Stimulated activated CD4-positive, alpha-beta T cell treated with anti-CD3 and anti-CD28 coated beads, Interleukin-12 subunit alpha, Interleukin-12 subunit beta, amount 100 ng/mL, for 48 hours (primary cell): ENCODE measurements around the gene TNN.

Experiments
- DNase-seq, 3 donors: peaks; one replicate each; pipeline ENCODE4 v3.0.0-alpha.2; 2020; ENCODE audit warnings: low read depth in 2 of 3, low spot score in 1 of 3

TNN gene

DNA sequence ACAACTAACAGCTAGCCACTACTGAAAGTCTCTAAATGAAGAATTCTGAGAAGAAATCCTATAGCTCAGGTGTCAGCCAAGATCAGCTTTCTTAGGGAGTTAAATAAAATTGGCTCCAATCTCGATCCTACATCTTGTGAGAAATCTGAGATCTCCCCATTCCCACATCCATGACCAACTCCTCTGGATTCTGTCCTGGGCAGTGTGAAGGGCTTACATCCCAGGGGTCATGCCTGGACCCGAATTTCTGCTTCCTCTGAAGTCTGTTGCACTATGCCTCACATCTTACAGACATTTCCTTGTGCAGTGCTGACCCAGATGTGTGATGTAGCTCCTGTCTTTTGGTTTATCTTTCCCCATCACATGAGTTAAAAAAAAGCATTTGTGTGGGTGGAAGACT, 4.8 kb upstream of the TNN start:
- no peak for DNase-seq

DNA sequence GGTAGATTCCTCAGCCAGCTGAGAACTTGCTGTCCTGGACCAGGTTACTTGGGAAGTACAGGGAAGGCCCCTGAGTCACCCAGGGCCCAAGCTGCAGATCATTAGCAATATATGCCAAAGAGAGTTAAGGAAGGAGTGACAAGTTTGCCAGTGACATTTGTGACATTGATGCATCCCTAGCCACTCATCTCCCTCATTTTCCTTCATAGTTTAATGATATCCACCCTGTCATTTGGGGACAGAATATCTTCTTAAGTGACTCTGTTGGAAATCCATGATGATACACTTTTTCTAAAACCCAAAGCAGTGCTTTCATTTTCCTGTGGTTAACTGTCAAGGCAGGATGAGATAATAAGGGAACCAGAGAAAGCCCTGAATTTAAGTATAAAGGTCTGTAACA, 3.2 kb downstream of the TNN start:
- DNase-seq, result no peak

DNA sequence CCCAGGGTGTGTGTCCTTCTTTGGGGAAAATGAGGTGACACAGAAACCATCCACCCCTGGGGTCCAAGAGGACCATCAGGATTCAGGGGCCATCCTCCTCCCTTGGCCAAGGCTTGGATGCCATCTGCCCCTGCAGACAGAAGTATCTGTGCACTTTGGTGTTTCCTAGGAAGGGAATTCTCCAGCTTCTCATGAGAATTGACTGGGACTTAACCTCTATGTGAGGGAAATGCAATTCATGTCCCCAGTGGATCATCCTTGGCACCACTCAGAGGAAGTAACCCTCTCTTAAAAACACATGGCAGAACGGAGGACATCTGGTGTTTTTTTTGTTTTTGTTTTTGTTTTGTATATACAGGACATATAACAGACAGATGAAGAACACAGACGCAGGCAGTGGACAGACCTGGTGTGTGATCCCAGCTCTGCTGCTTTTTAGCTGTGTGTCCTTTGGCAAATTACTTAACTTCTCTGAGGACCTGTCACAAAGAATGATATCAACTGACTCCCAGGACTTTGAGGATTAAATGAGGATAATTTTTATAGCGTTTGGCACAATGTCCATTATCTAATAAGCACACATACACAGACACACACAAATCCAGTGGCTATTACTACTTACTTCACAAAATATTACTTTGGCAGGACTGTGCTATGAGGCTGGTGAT, 3.8 kb downstream of the TNN start:
- DNase-seq, result no peak

DNA sequence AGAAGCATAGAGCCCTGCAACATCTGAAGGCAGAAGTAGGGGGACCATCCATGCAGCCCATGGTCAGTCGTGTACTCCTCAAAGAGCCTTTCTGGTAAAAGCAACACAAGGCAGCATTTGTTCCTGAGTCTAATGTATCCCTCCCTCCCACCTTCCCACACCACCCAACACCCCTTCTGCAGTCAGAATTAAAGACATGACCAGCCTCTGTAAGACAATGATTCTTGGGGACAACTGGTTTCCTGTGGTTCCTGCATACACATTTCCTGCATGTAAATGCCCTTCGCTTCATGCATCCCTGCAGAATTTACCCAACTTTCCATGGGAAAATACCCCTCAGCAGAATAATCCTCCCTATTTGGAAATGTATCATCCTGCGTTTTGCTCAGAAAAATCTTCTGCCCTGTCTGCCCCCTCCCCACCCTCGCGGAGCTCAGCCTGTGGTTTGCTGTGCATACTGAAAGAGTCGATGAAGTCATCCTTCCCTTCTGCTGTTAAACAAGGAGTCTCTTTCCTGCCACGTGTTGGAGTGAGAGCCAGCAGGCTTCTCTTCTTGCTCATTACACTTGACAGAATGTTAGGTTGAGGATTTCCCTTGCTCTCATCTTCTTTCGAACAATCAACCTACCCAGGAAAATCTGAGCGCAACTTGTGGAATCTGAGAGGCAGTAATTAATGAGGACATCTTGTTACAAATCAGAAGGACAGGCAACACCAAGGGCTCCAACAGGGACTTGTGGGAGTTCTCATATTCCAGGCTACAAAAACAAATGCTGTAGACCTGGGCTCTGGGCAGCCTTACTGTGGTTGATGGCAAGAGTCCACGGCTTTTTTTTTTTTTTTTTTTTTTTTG, 4.7 kb downstream of the TNN start:
- peak; percentile 10 to 17 (median 11) for DNase-seq

DNA sequence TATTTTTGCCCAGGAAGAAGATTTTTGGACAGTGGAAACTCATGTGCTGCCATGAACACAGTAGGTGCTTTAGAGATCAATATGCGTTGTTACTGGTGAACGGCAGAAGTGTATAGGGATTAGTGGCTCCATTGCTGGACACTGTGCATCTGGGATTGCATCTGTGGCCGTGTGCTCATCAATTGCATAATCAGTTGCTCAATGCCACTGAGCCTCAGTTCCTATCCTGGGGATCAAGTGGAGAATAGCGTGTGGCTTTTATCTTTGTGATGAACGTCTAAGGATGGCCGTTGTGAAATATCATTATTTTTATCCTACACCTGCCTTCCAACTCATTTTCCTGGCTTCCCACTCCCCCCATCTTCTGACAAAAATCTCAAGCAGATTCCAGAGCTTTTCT, 5.4 kb downstream of the TNN start:
- DNase-seq, result no peak

DNA sequence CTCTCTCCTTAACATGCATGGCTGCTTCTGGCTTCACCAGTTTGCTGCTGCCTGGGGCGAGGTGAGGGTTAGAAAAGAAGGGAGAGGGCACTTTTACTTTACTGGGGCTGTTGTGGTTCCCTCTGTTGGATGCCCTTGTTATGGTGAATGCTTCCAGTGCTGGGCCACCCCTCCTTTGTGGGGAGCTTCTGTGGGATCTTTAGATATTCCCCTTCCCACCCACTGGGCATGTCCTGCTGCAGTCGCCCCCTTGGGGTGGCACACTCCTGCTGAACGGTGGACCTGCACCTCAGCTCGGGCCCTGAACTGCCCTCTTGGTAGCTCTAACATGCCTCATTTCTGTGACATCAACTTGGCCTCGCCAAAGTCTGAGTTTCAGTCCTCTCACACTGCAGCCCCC, 6.0 kb downstream of the TNN start:
- DNase-seq, result no peak

DNA sequence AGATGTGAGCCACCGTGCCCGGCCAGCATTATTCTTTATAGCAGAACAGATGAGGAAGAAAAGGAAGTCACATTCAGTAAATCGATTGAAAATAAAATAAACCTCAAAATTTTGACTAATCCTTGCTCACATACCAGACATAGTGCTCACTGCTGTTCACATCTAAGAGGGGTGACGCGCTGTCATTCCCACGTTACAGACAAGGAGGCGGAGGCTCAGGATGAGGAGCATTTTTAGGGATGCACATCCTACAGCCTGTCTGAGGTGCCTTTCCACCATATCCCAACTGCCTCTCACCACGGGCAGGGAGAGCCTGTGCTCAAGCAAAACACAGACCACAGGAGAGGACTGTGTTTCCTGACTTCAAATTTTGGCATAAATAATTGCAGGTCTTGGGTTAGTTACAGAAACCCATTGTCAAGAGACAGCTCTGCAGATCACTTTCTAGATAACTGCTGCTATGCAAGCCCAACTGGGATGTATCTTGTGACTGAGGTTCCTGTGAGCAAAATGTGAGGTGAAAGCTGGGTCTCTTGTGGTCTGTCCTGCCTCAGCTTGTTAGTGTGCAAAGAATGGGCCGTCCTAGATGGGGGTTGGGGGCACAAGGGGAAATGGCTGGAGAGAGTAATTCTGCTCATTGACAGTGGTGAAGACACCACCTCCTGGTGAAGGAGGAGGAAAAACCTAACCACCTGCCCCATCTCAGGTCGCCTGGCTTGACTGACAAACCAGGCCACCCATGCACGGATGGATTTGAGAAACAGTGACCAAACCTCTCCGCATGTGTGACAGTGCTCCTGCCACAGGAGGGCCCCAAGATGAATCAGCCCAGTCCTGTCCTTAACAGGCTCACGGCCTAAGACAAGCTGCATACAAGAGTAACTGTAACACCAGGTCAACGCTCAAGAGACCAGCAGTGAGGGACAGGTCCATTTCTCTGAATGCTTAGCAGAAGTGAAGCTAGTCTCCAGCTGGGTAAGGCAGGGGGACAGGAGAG, 8.2 kb downstream of the TNN start:
- no peak for DNase-seq

DNA sequence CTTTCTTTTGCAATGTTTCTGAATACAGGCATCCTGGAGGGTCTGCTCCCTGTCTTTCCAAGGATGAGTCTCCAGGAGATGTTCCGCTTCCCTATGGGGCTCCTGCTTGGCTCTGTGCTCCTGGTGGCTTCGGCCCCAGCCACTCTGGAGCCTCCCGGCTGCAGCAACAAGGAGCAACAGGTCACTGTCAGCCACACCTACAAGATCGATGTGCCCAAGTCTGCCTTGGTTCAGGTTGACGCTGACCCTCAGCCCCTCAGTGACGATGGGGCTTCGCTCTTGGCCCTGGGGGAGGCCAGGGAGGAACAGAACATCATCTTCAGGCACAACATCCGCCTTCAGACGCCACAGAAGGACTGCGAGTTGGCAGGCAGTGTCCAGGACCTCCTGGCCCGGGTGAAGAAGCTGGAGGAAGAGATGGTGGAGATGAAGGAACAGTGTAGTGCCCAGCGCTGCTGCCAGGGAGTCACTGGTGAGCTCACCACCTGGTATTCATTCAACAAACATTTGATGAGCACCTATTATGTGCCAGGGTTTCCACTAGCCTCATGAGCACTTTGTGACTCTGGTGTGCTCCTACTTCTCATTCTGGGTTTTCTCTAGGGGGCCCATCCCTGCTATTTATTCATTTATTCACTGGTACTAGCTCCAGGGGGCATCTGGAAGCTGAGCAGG, 9.9 kb downstream of the TNN start:
- DNase-seq, result no peak

DNA sequence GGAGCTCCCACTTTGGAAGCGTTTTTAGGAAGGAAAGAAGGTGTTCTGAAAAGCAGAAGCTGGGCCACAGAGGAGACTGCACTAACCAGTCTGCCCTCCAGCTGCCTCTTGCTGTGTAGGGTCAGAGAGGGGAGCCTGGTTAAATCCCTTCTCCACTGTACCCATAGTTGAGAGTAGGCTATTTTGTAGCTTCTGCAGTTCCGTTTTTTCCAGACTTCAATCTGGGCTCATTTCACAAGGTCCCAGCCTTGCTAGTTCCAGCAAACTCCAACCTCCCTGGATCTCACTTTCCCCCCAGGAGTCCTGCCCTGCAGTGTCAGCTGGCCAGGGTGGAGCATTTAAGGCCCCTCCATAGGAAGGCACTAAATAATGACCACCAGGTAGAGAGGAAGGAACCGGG, 11.0 kb downstream of the TNN start:
- no peak for DNase-seq

DNA sequence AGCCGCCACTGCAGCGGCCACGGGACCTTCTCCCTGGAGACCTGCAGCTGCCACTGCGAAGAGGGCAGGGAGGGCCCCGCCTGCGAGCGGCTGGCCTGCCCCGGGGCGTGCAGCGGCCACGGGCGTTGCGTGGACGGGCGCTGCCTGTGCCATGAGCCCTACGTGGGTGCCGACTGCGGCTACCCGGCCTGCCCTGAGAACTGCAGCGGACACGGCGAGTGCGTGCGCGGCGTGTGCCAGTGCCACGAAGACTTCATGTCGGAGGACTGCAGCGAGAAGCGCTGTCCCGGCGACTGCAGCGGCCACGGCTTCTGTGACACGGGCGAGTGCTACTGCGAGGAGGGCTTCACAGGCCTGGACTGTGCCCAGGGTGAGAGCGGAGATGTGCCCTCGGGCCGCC, 11.7 kb downstream of the TNN start:
- no peak for DNase-seq

DNA sequence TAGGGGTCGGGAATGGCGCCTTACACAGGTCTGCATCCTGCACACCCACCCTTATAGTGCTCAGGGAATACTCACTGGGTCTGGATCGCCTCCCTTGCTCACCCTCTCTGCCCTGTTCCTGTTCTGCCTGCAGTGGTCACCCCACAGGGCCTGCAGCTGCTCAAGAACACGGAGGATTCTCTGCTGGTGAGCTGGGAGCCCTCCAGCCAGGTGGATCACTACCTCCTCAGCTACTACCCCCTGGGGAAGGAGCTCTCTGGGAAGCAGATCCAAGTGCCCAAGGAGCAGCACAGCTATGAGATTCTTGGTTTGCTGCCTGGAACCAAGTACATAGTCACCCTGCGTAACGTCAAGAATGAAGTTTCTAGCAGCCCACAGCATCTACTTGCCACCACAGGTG, 12.4 kb downstream of the TNN start:
- DNase-seq, result no peak

DNA sequence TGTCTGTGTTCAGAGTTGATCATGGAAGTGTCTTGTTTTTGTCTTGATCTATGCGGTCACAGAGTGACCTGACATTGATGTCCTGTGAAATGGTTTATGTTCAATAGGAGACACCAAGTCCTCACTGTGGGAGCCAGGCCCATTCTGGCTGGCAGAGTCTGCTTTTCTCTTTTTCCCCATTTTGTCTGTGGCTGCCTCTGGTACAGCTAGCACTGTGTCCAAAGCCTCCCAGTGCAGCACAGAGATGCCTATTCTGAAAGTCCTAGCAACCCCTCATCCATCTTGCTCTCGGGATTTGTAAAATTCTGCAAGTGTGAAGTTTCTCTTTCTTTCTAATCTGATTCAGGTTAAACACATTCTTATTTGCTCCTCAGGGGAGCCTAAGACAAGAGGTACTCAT, 14.3 kb downstream of the TNN start:
- no peak for DNase-seq

DNA sequence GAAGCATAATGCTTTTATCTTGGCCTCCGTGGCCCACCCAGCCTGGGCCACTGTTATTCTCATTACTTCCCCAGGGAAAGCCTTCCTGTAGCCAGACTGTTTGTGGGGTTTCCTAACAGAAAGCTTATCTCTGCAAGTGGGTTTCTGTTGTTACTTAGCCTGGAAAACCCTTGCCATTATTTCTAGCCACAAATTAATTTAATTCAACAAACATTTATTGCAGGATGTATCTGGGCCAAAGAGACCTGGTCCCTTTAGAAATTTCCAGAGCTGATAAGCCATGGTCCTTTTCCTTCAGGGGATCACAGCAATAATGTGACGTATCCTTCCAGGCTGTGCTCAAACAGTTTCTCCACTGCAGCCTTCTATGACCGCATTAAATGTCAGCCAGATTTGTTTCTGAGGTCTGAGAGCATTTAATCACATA, 20.9 kb downstream of the TNN start:
- DNase-seq, result no peak

DNA sequence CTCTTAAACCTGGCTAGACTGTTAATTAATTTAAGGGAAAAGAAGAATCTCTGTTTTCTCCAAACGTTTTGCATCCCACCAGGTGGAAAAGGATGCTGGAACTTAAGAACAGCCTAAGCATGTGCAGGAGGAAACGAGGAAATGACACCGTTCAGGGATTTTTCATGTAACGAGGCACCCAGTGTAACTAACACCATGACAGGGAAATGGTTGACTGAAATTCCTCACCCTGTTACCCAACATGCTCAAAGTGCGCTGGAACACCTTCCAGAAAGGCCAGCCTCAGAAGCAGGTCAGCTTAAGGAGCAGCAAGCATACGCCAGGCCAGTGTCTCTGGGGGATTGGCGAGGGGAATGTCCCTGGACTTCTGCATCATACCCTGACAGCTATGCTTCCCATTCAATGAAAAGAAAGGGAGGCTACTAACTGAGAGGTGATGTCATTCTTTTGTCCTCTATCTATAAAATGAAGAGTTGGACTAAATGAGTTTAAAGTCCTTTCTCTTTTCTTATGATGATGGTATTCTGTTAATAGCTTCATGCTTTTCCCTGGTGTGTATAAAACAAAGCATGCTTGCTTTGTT, 21.6 kb downstream of the TNN start:
- no peak for DNase-seq

DNA sequence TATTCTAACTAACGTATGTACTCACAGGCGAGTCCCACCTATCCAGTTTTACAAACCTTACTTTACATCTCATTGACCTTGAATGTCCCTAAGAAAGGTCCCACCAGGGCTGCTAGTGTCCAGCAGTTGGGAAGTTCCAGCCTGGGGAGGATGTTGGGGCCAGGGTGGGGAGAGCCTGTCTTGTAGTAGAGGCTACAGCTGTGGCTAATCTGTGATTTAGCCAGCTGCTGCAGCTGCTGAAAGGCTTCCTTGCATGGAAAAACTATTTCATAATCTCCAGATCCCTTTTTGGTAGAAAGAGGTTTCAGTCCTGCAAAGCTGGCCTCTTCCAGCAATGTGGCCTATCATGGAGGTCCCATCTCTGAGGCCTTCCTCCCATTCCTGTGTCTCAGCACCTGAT, 23.1 kb downstream of the TNN start:
- DNase-seq, result no peak

DNA sequence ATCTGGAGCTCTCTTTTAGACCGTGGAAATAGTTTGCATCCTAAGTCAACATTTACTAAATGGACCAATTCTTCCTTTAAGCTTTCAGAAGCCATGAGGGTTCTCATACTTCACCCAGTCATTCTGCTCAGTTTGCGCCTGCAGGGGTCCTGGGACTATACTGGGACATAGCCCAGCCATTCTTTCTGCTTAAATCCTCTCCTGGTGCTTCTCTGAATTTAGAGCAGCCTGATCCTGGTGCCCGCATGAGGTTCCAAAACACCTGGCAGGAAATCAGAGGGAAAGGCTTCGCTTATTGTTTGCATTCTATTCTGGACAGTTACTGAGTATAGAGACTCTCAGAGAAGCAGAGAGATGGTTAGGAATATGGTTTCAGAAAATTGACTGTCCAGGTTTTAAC, 27.0 kb downstream of the TNN start:
- no peak for DNase-seq

DNA sequence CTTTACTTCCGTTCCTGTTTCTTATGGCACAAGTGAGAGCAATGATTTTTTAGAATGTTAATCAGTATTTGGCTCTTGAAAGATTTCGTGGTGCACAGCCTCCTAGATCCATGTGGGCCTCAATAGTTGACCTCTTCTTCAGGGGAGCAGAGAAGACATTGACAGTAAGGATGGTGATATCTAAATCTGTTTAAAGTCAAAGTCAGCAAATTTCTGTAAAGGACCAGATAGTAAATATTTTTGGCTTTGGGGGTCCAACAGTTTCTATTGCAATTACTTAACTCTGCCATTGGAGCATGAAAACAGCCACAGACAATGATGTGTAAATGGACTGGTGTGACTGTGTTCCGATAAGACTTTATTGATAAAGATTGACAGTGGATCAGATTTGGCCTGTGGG, 27.4 kb downstream of the TNN start:
- no peak for DNase-seq

DNA sequence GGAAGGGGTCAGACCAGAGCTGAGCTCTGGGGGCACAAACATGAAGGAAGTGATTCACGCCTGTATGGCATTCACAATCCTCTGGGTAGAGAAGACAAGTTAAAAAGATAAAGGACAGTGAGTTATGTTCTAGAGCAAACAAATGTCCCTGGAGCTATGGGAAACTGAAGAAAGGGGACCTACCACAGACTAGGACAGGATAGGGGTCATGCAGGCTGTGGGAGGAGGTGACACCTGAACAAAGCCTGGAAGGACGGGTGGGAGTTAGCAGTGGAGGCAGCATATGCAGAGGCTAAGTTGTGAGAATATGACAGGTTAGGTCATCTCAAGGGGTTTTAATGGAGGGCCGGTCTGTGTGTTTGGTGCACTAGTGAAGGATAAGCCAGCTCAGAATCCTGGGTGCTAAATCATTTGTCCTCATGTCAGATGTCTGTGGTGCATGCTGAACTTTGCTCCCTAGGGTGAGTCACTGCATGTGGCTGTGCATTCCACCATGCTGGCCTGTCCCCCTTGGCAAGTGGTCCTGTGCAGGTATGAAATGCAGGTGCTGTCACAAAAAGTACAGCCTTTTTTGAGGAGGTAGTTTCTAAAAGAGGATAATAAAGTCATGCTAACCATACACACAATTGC, 28.5 kb downstream of the TNN start:
- no peak for DNase-seq

DNA sequence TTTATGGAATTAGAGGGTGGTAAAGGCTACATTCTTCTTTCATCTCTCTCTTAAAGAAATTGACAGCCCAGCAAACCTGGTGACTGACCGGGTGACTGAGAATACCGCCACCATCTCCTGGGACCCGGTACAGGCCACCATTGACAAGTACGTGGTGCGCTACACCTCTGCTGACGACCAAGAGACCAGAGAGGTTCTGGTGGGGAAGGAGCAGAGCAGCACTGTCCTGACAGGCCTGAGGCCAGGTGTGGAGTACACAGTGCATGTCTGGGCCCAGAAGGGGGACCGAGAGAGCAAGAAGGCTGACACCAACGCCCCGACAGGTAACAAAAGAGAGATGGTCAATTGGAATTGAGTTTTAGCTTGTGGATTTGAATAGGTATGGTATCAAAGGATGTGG, 29.7 kb downstream of the TNN start:
- DNase-seq, result no peak

DNA sequence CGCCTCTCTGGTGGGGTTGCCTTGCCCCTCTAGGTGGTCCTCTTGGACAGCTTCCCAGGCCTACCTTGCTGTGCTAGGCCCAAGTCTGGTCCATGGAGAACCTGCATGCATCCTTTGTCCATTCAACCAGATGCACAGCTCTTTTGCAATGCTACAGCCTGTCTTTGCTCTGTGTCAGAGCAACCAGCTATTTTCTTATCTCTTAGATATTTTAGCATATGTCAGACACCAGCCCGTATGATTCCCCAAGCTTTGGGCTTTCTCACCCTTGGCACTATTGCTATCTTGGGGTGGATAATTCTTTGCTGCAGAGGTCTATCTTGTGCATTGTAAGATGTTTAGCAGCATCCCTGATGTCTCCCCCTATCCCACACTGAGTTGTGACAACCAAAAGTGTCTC, 32.3 kb downstream of the TNN start:
- DNase-seq, result no peak
